Heart right ventricle (tissue), 16 donors: ENCODE data around the gene DOCK2. TPM values are rescaled to one million over a fixed set of nuclear protein-coding genes. Genes with fewer than 3 reads are reported as not detected.

Source experiments
- ATAC-seq, 8 donors: fragments of 200-7000 bp; cut with Tn5 transposase; one replicate each; pipeline ENCODE4 v1.9.1; 2020; ENCODE audit warnings: mild to moderate bottlenecking in 8 of 8, moderate library complexity in 8 of 8, moderate number of reproducible peaks in 1 of 8
- DNase-seq, 2 donors: peaks; one replicate each; pipeline ENCODE4 v3.0.0-alpha.2; 2020
- H3K27ac ChIP-seq, 10 donors: fragments of 200-600 bp; sonication (generic) in 2 of 10; one replicate each; pipeline versions ENCODE4 v1.5.0 to v1.8.0; 2020 to 2022; ENCODE audit warnings: mild to moderate bottlenecking in 3 of 10
- H3K27me3 ChIP-seq, 7 donors: fragments of 200-600 bp; one replicate each; pipeline ENCODE4 v1.8.0; 2021 to 2022; ENCODE audit warnings: mild to moderate bottlenecking in 2 of 7
- H3K36me3 ChIP-seq, 9 donors: fragments of 200-600 bp; sonication (generic) in 1 of 9; one replicate each; pipeline versions ENCODE4 v1.5.0 to v1.8.0; 2020 to 2022; ENCODE audit warnings: mild to moderate bottlenecking in 2 of 9
- H3K4me1 ChIP-seq, 9 donors: fragments of 200-600 bp; sonication (generic) in 1 of 9; one replicate each; pipeline versions ENCODE4 v1.5.0 to v1.8.0; 2020 to 2022; ENCODE audit warnings: mild to moderate bottlenecking in 4 of 9
- H3K4me3 ChIP-seq, 10 donors: fragments of 200-600 bp; sonication (generic) in 2 of 10; one replicate each; pipeline versions ENCODE4 v1.5.0 to v1.8.0; 2020 to 2022; ENCODE audit warnings: mild to moderate bottlenecking in 7 of 10, moderate library complexity in 2 of 10
- H3K9me3 ChIP-seq, 11 donors: fragments of 200-600 bp in 10 of 11; sonication (generic) in 2 of 11; one replicate each; pipeline versions ENCODE4 v1.5.0 to v1.8.0; 2013 to 2022; ENCODE audit warnings: mild to moderate bottlenecking in 2 of 11, control low read depth in 1 of 11, moderate library complexity in 1 of 11
- WGBS, 2 donors: extraction: QIAGEN DNeasy Blood & Tissue Kit; methylation state at CpG; one replicate each; pipeline ENCODE4 v1.1.7; 2013; ENCODE audit warnings: inconsistent platforms in 1 of 2; 5-methylcytosine and 5-hydroxymethylcytosine counted together
- intact Hi-C, 10 donors: fragments of 100-400 bp; cut with DNase I; formaldehyde crosslinking; loops; one replicate each; pipeline versions ENCODE4 v1.11.1 to v1.14.2; 2022
- polyA plus RNA-seq, 2 donors: library from polyadenylated mRNA; stranded (reverse); fragments of 200-250 nt; gene quantifications; one replicate each; pipeline ENCODE4 v1.2.3, GENCODE V29; 2013
- total RNA-seq, 10 donors: library from RNA; stranded (reverse); fragmentation: NEBNext Ultra II Directional in 3 of 10; extraction: Animal tissue kit (Norgen Biotek cat#: 25700) in 3 of 10; gene quantifications; one replicate each; pipeline versions ENCODE4 v1.2.1 to v1.2.4, GENCODE V29; 2021 to 2023
- TF ChIP-seq, protein P1 (sequence below), 9 donors: fragments of 200-600 bp; sonication (generic) in 2 of 9; IDR thresholded peaks; one replicate each; pipeline versions ENCODE4 v1.5.0 to v1.8.0; 2021 to 2022; ENCODE audit warnings: antibody characterized with exemption in 9 of 9, mild to moderate bottlenecking in 5 of 9, moderate library complexity in 1 of 9
- donor health status: Arrhythmogenic right ventricular cardiomyopathy.
- donor health status: ischemic (EF 13 %, LVEDD 7.1; RV severe dilation, severe dysfunction).
- donor health status: healthy with polysubstance abuse.
- donor health status: DM: no; HTN: yes; CAD: no.
- donor health status: DM: no; HTN: no; CAD: no.
- donor health status: ischemic (EF 25% LVEDD 6.9; RV normal size, moderate dysfunction).
- donor health status: ischemic (EF 25% LVEDD 5.7; RV mildly dilated, moderate dysfunction).
- donor health status: healthy.
- donor health status: DM: yes; HTN: yes; CAD: no.
- donor health status: Ischemic cardiomyopathy.
- donor health status: ischemic (EF 35%, LVEDD 5.7; RV mildly dilated, moderate dysfunction).
- donor health status: nonischemic (EF 11% LVEDD 7.7; RV severe dilation, severe dysfunction).
- donor health status: DM: yes; HTN: yes; CAD: no.
- donor health status: PGD.
- donor health status: ischemic (EF 29% LVEDD 5.4; RV normal size, mild dysfunction).
- donor health status: nonischemic (EF 23%, LVEDD 6.1; RV moderate dilation, normal function).

DOCK2 gene
- total and polyA plus RNA-seq, 12 donors: 1.2 to 24.6 (median 4.2) TPM

DNA sequence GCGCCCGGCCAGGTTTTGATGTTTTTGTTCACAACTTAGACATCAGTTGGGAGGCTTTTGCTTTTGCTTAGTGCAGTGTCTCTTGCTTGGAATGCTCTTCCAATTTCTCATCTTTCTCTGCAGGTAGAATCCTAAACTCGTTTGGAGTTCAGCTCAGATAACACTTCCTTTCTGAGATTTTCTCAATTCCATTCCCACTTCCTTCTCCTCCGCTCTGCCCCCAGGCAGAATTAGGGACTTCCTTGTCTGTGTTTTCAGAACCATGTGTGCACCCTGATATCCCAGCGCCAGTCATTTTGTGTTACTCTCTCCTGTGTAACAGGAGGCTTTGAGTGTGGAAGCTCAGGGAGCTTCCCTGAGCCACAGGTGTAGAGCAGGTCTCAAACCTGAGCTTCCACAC is 172.2 kb downstream of the DOCK2 start:
- DNase-seq (no peak), ATAC-seq (no peak)
- Histone ChIP-seq H3K9me3 (peaks cover 0 to 7% (median 0%) of the 10 kb centered on the region in 11 donors), H3K27me3 (peaks cover 0 to 10% (median 6%) of the 10 kb centered on the region in 7 donors), H3K4me1 (peaks cover 0 to 10% (median 0%) of the 10 kb centered on the region in 9 donors), H3K4me3 (no peak overlapping the region), H3K27ac (no peak overlapping the region), H3K36me3 (peaks cover 0 to 40% (median 0%) of the 10 kb centered on the region in 9 donors)
- TF ChIP-seq, protein P1, sequence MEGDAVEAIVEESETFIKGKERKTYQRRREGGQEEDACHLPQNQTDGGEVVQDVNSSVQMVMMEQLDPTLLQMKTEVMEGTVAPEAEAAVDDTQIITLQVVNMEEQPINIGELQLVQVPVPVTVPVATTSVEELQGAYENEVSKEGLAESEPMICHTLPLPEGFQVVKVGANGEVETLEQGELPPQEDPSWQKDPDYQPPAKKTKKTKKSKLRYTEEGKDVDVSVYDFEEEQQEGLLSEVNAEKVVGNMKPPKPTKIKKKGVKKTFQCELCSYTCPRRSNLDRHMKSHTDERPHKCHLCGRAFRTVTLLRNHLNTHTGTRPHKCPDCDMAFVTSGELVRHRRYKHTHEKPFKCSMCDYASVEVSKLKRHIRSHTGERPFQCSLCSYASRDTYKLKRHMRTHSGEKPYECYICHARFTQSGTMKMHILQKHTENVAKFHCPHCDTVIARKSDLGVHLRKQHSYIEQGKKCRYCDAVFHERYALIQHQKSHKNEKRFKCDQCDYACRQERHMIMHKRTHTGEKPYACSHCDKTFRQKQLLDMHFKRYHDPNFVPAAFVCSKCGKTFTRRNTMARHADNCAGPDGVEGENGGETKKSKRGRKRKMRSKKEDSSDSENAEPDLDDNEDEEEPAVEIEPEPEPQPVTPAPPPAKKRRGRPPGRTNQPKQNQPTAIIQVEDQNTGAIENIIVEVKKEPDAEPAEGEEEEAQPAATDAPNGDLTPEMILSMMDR (IDR thresholded peaks at IDR 0.05): no peak
- whole genome bisulfite sequencing, 2 donors: 61% methylated on average over 5 of the region's 5 CpGs
- intact Hi-C loops: loop anchor here in 1 of 10 donors (10.0 kb wide), 1 partner anchor 66 kb away; no protein-coding TSS in a partner anchor

DNA sequence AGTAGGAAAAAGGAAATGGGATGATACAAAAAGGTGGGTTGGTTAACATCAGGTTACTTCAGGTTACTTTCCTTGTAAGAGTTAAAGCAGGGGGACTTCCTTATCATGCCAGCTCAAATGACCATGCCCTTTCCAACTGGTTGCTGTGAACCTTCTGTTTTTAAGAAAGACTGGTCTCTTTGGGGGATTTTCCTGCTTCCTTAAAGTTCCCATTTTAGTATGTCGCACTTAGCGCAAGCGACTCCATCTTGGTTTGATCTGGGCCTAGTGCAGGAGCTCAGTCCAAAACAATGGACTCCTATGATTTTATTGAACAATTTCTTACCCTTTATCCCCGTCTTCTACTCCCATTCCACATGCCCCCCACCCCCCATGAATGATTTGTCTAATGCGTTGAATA is 173.4 kb downstream of the DOCK2 start:
- 95 to 98% methylated on average over 5 of the region's 5 CpGs for WGBS, 2 donors
- Histone ChIP-seq H3K27me3 (peaks cover 0 to 10% (median 6%) of the 10 kb centered on the region in 7 donors), H3K4me1 (peaks cover 0 to 6% (median 0%) of the 10 kb centered on the region in 9 donors), H3K9me3 (peaks cover 0 to 11% (median 0%) of the 10 kb centered on the region in 11 donors), H3K36me3 (peaks cover 0 to 38% (median 0%) of the 10 kb centered on the region in 9 donors), H3K27ac (no peak overlapping the region), H3K4me3 (no peak overlapping the region)
- no peak for ATAC-seq
- TF ChIP-seq, protein P1 (IDR thresholded peaks at IDR 0.05): no peak
- intact Hi-C loops: no loop called here
- no peak for DNase-seq

DNA sequence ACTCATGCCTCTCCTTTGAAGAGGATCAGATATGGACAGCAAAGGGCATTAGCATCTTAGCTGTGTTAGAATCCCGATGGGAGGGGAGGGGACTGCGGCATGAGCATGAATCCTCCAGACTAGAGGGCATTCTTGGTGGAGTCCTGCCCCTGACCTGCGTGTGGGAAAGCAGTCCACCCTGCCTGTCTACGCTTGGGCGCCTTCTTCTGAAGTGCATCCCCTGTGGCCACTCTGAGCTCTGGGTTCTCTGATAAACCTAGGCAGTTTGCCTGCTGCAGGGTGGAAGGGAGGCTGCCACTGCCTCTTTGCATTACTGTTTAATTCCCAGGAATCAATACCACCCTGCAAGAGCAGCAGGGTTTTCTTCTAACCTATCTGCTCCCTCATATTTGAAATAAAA is 173.9 kb downstream of the DOCK2 start:
- ATAC-seq (no peak), DNase-seq (no peak)
- TF ChIP-seq, protein P1 (IDR thresholded peaks at IDR 0.05): no peak
- Histone ChIP-seq H3K4me3 (no peak overlapping the region), H3K4me1 (peaks cover 0 to 6% (median 0%) of the 10 kb centered on the region in 9 donors), H3K27ac (no peak overlapping the region), H3K27me3 (peaks cover 0 to 10% (median 3%) of the 10 kb centered on the region in 7 donors), H3K36me3 (peaks cover 0 to 35% (median 0%) of the 10 kb centered on the region in 9 donors), H3K9me3 (peaks cover 0 to 11% (median 0%) of the 10 kb centered on the region in 11 donors)
- WGBS, 2 donors: 75% methylated on average over 5 of the region's 5 CpGs
- intact Hi-C loops: no loop called here

- ATAC-seq (no peak), DNase-seq (no peak)
- peaks cover 0 to 11% (median 0%) of the 10 kb centered on the region in 11 donors for H3K9me3 ChIP-seq
- H3K4me3 ChIP-seq: no peak overlapping the region
- H3K27ac ChIP-seq: no peak overlapping the region
- TF ChIP-seq, protein P1 (IDR thresholded peaks at IDR 0.05): no peak
- H3K36me3 ChIP-seq: peaks cover 0 to 35% (median 0%) of the 10 kb centered on the region in 9 donors
- WGBS, 2 donors: 79 to 90% methylated on average over 5 of the region's 5 CpGs
- intact Hi-C loops: no loop called here
- peaks cover 0 to 6% (median 0%) of the 10 kb centered on the region in 9 donors for H3K4me1 ChIP-seq
- H3K27me3 ChIP-seq: peaks cover 0 to 10% (median 3%) of the 10 kb centered on the region in 7 donors
These were observed 174.6 kb downstream of the DOCK2 start for GRCh38 chr5:169811680-169812079.
